Measurements from ENCODE around the gene OVCH1. TPM values are rescaled to one million over a fixed set of nuclear protein-coding genes. Genes with fewer than 3 reads are reported as not detected.
A peak's percentile ranks its signal among the peaks of the same experiment; 100 is the strongest.

The OVCH1 gene
- total and polyA plus RNA-seq, 8 donors, result 0.02 to 0.06 TPM; not detected in 6

DNA sequence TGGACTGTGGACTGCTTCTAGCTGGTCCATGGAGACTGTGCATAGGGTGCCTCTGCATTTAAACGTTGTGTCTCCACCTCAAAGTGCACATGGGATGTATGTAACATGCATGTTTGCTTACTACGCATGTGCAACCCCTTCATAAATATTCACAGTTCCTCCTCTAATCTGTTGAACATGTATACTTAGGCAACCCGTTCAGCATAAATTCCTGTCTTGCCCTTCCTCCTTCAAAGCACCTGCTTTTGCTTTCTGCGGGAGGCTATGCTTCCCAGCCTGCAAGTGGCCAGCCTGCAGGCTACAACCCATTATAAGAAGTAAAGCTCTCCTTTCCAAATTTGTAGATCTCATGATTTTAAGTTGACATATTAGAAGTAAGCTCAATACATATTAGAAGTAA, 33.0 kb upstream of the OVCH1 start:
- no peak for ATAC-seq
- intact Hi-C loops (cut with DNase I), result no loop called here
- no peak for FAIRE-seq
- Histone ChIP-seq H3K9me3 (no peaks in the 10 kb centered on the region), H3K4me3 (no peak overlapping the region), H3K27ac (no peak overlapping the region), H3K4me1 (no peaks in the 10 kb centered on the region), H3K27me3 (no peaks in the 10 kb centered on the region), H3K36me3 (no peaks in the 10 kb centered on the region)
- no peak for DNase-seq
- TF ChIP-seq, protein P1, sequence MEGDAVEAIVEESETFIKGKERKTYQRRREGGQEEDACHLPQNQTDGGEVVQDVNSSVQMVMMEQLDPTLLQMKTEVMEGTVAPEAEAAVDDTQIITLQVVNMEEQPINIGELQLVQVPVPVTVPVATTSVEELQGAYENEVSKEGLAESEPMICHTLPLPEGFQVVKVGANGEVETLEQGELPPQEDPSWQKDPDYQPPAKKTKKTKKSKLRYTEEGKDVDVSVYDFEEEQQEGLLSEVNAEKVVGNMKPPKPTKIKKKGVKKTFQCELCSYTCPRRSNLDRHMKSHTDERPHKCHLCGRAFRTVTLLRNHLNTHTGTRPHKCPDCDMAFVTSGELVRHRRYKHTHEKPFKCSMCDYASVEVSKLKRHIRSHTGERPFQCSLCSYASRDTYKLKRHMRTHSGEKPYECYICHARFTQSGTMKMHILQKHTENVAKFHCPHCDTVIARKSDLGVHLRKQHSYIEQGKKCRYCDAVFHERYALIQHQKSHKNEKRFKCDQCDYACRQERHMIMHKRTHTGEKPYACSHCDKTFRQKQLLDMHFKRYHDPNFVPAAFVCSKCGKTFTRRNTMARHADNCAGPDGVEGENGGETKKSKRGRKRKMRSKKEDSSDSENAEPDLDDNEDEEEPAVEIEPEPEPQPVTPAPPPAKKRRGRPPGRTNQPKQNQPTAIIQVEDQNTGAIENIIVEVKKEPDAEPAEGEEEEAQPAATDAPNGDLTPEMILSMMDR (IDR thresholded peaks at IDR 0.05), result no peak
- 60 to 71% methylated on average over 4 of the region's 4 CpGs for WGBS, 2 donors

- TF ChIP-seq, protein P1 (IDR thresholded peaks at IDR 0.05), result no peak
- H3K27me3 ChIP-seq, result no peaks in the 10 kb centered on the region
- H3K27ac ChIP-seq, result no peak overlapping the region
- no peak for DNase-seq
- FAIRE-seq, result no peak
- H3K9me3 ChIP-seq, result no peaks in the 10 kb centered on the region
- no peak overlapping the region for H3K4me3 ChIP-seq
- intact Hi-C loops (cut with DNase I), result no loop called here
- no peaks in the 10 kb centered on the region for H3K4me1 ChIP-seq
- no peak for ATAC-seq
- 62 to 67% methylated on average over 4 of the region's 4 CpGs for WGBS, 2 donors
- H3K36me3 ChIP-seq, result no peaks in the 10 kb centered on the region
These were observed 30.7 kb upstream of the OVCH1 start for GRCh38 chr12:29528161-29528560.

- TF ChIP-seq, protein P1 (IDR thresholded peaks at IDR 0.05), result no peak
- intact Hi-C loops (cut with DNase I), result no loop called here
These were observed 24.5 kb upstream of the OVCH1 start for GRCh38 chr12:29521951-29522350.

DNA sequence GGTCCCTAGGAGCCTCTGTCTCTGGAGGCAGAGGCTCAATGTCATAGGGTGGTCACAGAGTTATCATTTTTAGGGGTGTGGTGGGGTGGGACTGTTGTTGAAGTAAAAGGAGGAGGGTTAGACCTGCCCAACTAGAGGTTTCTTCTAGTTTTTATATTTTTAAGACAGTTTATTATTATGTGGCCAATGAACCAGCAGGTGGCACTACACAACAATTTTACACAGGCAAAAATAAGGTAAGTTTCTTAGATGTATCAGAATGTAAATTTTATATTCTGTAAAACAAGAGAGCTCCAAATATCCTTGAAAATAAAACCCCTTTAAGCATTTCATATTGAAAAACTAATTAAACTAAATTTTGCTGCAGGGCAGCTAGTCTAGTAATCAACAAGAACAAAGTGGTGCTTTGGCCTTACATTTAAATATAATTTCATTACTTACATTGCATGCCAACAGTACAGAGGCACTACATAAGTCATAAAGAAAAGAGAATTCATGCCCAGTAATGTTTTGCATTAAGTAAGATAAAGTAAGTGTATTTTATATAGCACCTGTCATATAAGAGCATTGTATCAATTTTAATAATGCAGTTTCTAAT, 22.2 kb upstream of the OVCH1 start:
- ATAC-seq, result peak in 3 of 4 donors; percentile 37 to 57 (median 45)
- intact Hi-C loops (cut with DNase I), result no loop called here
- Histone ChIP-seq H3K4me3 (no peak overlapping the region), H3K27me3 (no peaks in the 10 kb centered on the region), H3K4me1 (no peaks in the 10 kb centered on the region), H3K36me3 (no peaks in the 10 kb centered on the region), H3K9me3 (no peaks in the 10 kb centered on the region), H3K27ac (no peak overlapping the region)
- peak in 1 of 6 donors; percentile 21 for DNase-seq
- FAIRE-seq, result peak; percentile 53
- TF ChIP-seq, protein P1 (IDR thresholded peaks at IDR 0.05), result peak in 3 of 4 donors; percentile 17 to 53 (median 42)

More at GRCh38 chr12:29521951-29522350, 24.5 kb upstream of the OVCH1 start:
- H3K4me3 ChIP-seq, result no peak overlapping the region
- FAIRE-seq (no peak), DNase-seq (no peak), ATAC-seq (no peak)
- H3K27me3 ChIP-seq, result no peaks in the 10 kb centered on the region
- H3K27ac ChIP-seq, result no peak overlapping the region
- WGBS, 2 donors, result 53 to 57% methylated on average over 2 of the region's 2 CpGs
- H3K36me3 ChIP-seq, result no peaks in the 10 kb centered on the region
- no peaks in the 10 kb centered on the region for H3K4me1 ChIP-seq
- no peaks in the 10 kb centered on the region for H3K9me3 ChIP-seq

- no peaks in the 10 kb centered on the region for H3K36me3 ChIP-seq
- WGBS, 2 donors, result 59 to 61% methylated on average over 2 of the region's 2 CpGs
- no peak for ATAC-seq
- no peaks in the 10 kb centered on the region for H3K27me3 ChIP-seq
- DNase-seq, result no peak
- no peaks in the 10 kb centered on the region for H3K4me1 ChIP-seq
- no peak for FAIRE-seq
- no peak overlapping the region for H3K27ac ChIP-seq
- H3K4me3 ChIP-seq, result no peak overlapping the region
- intact Hi-C loops (cut with DNase I), result no loop called here
- no peaks in the 10 kb centered on the region for H3K9me3 ChIP-seq
- TF ChIP-seq, protein P1 (IDR thresholded peaks at IDR 0.05), result no peak
These were observed 20.9 kb upstream of the OVCH1 start for GRCh38 chr12:29518407-29518806.

Measured in pancreas (tissue), 10 donors.